ENCODE data around the gene FGD4. TPM values are rescaled to one million over a fixed set of nuclear protein-coding genes. Genes with fewer than 3 reads are reported as not detected.

The FGD4 gene
- total and polyA plus RNA-seq, 9 of the 15 experiments (the other 6 are each of a cell fraction or from before 2014, with no cell fraction given), result 0.05 to 0.51 (median 0.27) TPM

DNA sequence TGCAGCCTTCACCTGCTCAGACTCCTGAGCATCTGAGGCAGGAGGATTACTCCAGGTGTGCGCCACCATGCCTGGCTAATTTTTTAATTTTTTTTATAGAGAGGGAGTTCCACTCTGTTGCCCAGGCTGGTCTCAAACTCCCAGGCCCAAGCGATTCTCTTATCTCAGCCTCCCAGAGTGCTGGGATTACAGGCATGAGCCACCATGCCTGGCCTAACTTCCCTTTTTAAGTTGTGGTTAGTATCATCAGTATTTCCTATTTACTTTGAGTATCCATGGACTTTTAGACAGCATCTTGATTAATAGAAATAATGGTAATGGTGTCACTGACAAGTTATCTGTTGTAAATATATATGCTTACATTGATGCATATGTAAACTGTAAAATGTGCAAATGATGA is 116.9 kb downstream of the FGD4 start (continued):
- TF ChIP-seq CBX2 (IDR thresholded peaks at IDR 0.05; ENCODE audit: insufficient read depth, low read length, poor library complexity, severe bottlenecking) (no peak), GTF2A2 (tag; IDR thresholded peaks at IDR 0.05) (no peak), POLR2AphosphoS5 (IDR thresholded peaks at IDR 0.05; ENCODE audit: control insufficient read depth, insufficient read depth, low read depth, low read length) (0 out of 2 replicates have a peak, but pooled peaks have one; percentile 30), RBM25 (IDR thresholded peaks at IDR 0.05; ENCODE audit: low read depth, low read length, severe bottlenecking) (no peak), HNRNPL (IDR thresholded peaks at IDR 0.05; ENCODE audit: low read depth, low read length) (no peak), DACH1 (IDR thresholded peaks at IDR 0.05; ENCODE audit: partially characterized antibody) (no peak), ZNF121 (CRISPR knock-in tag; conservative IDR thresholded peaks at IDR 0.05) (no peak), ETS2 (tag; IDR thresholded peaks at IDR 0.05; ENCODE audit: borderline replicate concordance, poor library complexity, severe bottlenecking) (no peak), FOXM1 (IDR thresholded peaks at IDR 0.05; ENCODE audit: low read depth) (peak; percentile 49; the same call in 1 of the 2 replicates), FOXM1 (CRISPR knock-in tag; IDR thresholded peaks at IDR 0.05; ENCODE audit: low read depth) (no peak), ZNF140 (CRISPR knock-in tag; IDR thresholded peaks at IDR 0.05) (no peak), CEBPB (tag; IDR thresholded peaks at IDR 0.05) (no peak), CTBP1 (IDR thresholded peaks at IDR 0.05; ENCODE audit: borderline replicate concordance) (no peak), ZNF274 (IDR thresholded peaks at IDR 0.05; ENCODE audit: borderline replicate concordance, low read depth, low read length) (no peak), EP400 (IDR thresholded peaks at IDR 0.05) (no peak), ZBTB17 (CRISPR knock-in tag; IDR thresholded peaks at IDR 0.05) (no peak)
- TF ChIP-seq, protein P1, sequence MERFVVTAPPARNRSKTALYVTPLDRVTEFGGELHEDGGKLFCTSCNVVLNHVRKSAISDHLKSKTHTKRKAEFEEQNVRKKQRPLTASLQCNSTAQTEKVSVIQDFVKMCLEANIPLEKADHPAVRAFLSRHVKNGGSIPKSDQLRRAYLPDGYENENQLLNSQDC (CRISPR knock-in tag; IDR thresholded peaks at IDR 0.05), result no peak
- TF ChIP-seq, protein P2, sequence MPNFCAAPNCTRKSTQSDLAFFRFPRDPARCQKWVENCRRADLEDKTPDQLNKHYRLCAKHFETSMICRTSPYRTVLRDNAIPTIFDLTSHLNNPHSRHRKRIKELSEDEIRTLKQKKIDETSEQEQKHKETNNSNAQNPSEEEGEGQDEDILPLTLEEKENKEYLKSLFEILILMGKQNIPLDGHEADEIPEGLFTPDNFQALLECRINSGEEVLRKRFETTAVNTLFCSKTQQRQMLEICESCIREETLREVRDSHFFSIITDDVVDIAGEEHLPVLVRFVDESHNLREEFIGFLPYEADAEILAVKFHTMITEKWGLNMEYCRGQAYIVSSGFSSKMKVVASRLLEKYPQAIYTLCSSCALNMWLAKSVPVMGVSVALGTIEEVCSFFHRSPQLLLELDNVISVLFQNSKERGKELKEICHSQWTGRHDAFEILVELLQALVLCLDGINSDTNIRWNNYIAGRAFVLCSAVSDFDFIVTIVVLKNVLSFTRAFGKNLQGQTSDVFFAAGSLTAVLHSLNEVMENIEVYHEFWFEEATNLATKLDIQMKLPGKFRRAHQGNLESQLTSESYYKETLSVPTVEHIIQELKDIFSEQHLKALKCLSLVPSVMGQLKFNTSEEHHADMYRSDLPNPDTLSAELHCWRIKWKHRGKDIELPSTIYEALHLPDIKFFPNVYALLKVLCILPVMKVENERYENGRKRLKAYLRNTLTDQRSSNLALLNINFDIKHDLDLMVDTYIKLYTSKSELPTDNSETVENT (CRISPR knock-in tag; IDR thresholded peaks at IDR 0.05), result no peak
- TF ChIP-seq, protein P3, sequence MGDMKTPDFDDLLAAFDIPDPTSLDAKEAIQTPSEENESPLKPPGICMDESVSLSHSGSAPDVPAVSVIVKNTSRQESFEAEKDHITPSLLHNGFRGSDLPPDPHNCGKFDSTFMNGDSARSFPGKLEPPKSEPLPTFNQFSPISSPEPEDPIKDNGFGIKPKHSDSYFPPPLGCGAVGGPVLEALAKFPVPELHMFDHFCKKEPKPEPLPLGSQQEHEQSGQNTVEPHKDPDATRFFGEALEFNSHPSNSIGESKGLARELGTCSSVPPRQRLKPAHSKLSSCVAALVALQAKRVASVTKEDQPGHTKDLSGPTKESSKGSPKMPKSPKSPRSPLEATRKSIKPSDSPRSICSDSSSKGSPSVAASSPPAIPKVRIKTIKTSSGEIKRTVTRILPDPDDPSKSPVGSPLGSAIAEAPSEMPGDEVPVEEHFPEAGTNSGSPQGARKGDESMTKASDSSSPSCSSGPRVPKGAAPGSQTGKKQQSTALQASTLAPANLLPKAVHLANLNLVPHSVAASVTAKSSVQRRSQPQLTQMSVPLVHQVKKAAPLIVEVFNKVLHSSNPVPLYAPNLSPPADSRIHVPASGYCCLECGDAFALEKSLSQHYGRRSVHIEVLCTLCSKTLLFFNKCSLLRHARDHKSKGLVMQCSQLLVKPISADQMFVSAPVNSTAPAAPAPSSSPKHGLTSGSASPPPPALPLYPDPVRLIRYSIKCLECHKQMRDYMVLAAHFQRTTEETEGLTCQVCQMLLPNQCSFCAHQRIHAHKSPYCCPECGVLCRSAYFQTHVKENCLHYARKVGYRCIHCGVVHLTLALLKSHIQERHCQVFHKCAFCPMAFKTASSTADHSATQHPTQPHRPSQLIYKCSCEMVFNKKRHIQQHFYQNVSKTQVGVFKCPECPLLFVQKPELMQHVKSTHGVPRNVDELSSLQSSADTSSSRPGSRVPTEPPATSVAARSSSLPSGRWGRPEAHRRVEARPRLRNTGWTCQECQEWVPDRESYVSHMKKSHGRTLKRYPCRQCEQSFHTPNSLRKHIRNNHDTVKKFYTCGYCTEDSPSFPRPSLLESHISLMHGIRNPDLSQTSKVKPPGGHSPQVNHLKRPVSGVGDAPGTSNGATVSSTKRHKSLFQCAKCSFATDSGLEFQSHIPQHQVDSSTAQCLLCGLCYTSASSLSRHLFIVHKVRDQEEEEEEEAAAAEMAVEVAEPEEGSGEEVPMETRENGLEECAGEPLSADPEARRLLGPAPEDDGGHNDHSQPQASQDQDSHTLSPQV (IDR thresholded peaks at IDR 0.05), result no peak
- TF ChIP-seq, protein P4, sequence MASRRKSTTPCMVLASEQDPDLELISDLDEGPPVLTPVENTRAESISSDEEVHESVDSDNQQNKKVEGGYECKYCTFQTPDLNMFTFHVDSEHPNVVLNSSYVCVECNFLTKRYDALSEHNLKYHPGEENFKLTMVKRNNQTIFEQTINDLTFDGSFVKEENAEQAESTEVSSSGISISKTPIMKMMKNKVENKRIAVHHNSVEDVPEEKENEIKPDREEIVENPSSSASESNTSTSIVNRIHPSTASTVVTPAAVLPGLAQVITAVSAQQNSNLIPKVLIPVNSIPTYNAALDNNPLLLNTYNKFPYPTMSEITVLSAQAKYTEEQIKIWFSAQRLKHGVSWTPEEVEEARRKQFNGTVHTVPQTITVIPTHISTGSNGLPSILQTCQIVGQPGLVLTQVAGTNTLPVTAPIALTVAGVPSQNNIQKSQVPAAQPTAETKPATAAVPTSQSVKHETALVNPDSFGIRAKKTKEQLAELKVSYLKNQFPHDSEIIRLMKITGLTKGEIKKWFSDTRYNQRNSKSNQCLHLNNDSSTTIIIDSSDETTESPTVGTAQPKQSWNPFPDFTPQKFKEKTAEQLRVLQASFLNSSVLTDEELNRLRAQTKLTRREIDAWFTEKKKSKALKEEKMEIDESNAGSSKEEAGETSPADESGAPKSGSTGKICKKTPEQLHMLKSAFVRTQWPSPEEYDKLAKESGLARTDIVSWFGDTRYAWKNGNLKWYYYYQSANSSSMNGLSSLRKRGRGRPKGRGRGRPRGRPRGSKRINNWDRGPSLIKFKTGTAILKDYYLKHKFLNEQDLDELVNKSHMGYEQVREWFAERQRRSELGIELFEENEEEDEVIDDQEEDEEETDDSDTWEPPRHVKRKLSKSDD (conservative IDR thresholded peaks at IDR 0.05; ENCODE audit: low read length), result no peak

Data from K562 (cell line).